Stimulated activated CD8-positive, alpha-beta memory T cell treated with anti-CD3 and anti-CD28 coated beads, Interleukin-12 subunit alpha, Interleukin-12 subunit beta, amount 100 ng/mL, for 24 hours (primary cell): ENCODE measurements around the gene FXYD7.

Source experiments
- DNase-seq: peaks from one replicate; pipeline ENCODE4 v3.0.0-alpha.2; 2020; ENCODE audit errors: extremely low read depth

Gene FXYD7

DNA sequence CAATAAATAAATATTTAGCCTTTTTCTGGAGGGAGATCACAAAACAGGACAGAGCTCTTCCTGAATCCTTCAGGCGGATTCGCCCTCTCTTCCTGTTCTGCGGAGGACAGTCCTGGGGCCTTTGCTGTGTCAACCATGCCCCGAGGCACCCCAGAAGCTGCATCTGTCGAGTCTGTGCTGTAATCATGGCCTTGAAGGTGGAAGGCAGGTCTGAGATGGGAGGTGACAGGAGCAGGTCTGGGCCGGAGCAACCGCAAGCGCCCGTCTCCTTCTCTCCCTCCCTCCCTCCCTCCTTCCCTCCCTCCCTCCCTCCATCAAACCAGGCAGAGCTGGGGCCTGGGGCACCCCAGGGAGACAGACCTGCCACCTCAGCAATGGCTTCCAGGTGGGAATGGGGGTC is 32.1 kb upstream of the FXYD7 start:
- no peak for DNase-seq

DNA sequence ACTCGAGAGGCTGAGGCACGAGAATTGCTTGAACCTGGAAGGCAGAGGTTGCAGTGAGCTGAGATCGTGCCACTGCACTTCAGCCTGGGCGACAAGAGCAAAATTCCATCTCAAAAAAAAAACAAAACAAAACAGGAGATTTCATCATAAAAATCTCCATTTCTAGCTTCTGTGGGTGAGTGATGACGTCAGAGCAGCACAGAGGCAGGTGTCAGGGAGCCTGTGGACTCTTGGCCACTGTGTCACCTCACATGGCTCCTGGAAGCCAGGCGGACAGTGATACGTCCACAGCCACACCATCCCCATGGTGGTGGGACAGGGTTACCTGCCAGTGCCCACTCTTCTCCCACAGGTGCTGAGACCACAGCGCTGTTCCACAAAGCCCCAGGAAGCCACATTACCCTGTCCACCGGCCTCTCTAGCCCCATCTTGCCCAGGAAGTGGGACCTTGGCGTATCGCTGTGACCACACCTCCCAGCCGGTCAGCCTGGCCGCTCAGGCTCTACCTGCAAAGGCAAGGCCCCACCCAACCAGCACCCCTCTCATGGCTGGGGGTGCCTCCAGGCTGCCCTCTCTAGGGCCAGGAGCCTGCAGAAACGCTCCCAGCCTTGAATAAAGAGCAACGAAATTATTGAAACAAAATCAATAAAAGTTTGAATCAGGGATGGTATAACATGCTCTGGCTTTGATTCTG is 29.9 kb upstream of the FXYD7 start:
- no peak for DNase-seq

DNA sequence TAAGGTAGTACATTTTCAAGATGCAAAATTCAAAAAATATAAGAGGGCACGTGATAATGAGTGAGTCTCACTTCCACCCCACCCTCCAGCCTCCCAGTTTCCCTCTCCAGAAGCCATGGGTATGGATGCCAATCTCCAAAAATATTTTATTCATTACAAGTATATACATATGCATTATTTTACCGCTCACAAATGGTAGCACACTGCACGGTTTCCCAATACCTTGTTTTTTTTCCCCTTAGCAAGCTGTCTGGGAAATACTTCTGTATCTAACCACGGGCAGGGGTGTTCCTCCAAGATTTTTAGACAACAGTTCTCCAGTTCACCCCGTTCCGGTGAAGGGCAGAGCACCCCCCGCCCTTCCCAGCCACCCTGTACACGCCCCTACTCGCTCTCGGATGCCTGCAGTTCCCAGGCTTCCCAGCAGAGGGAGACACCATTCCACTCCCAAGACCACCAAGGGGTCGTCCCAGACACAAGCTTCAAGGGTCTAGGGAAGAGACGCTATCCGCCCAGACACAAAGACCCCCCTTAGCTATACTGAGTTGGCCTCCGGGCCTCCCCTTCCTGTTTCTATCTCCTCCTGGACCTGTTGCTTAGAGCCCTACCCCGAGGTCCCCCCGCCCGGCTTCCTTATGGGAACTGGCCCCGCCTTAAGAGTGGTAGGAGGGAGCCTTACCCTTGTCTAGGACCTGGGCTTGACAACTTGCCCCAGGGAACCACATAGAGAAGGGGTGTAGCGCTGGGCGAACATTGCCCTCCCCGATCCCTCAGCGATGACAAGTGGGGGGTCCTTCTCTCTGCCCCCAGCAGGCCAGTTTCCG is 28.5 kb upstream of the FXYD7 start:
- peak; percentile 25 for DNase-seq

GRCh38 chr19:35115177-35115951 is 27.7 kb upstream of the FXYD7 start, which contains the start of gene FXYD3:
Gene FXYD3, plus strand, starts transcription at chr19:35115823. Its CDS starts 3,554 bp downstream, at chr19:35119377.
- no peak for DNase-seq

GRCh38 chr19:35116072-35116801 is 26.8 kb upstream of the FXYD7 start:
- DNase-seq, result no peak

DNA sequence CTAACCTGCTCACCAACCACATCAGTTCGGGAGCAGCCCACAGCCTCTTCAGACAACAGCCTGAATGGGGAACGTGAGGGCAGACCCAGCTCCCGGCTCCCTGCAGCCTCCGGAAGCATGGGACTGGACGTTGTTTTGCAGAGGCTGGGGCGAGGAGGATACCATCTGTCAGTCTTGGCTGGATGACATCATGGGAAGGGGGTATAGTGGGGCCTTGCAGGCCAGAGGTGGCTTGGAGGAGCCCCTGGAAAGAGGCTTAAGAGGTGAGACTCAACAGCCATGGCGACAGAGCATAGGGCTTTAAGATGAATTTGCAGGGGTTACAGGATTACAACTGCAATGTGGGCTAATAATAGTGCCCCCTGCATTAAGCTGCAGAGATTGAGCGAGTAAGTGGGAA is 25.9 kb upstream of the FXYD7 start:
- DNase-seq, result no peak

- no peak for DNase-seq
Measured at GRCh38 chr19:35117799-35118198, 25.3 kb upstream of the FXYD7 start.

GRCh38 chr19:35118268-35119020 is 24.6 kb upstream of the FXYD7 start:
- no peak for DNase-seq

DNA sequence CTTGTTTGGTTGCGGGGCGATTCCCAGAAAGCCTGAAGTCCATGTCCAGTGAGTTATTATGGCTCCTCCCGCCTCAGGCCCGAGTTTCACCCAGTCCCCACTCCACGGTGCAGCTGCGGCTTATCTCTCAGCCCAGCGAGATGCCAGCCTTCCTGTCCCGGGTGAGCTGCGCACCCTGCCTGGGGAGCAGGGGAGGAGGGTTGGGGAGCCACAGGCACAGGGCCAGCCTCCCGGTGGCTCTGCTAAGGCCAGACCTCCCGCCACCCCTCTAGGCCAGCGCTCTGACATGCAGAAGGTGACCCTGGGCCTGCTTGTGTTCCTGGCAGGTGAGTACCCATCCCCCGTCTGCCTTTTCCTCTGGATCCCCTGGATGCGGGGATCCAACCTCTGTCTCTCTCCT is 24.0 kb upstream of the FXYD7 start:
- DNase-seq, result no peak

DNA sequence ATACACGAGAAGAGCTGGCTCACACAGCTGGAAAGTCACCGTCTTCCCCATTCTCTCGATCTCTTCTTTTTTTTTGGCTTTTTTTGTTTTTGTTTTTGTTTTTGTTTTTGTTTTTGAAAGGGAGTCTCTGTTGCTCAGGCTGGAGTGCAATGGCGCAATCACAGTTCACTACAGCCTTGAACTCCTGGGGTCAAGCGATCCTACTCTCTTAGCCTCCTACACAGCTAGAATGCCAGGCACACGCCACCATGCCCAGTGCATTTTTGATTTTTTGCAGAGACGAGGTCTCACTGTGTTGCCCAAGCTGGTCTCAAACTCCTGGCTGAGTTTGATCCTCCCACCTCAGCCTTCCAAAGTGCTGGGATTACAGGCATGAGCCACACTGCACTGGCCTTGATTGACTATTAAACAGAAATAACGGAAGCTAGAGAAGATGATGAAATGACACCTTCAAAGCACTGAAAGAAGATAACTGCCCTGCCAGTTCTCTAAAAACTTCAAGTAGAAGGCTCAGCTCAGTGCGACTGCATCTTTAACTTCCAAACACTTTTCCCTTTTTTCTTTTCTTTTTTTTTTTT is 23.4 kb upstream of the FXYD7 start:
- DNase-seq, result no peak

- no peak for DNase-seq
Measured at GRCh38 chr19:35120492-35120891, 22.6 kb upstream of the FXYD7 start.

GRCh38 chr19:35120898-35121297 is 22.2 kb upstream of the FXYD7 start:
- DNase-seq, result no peak

DNA sequence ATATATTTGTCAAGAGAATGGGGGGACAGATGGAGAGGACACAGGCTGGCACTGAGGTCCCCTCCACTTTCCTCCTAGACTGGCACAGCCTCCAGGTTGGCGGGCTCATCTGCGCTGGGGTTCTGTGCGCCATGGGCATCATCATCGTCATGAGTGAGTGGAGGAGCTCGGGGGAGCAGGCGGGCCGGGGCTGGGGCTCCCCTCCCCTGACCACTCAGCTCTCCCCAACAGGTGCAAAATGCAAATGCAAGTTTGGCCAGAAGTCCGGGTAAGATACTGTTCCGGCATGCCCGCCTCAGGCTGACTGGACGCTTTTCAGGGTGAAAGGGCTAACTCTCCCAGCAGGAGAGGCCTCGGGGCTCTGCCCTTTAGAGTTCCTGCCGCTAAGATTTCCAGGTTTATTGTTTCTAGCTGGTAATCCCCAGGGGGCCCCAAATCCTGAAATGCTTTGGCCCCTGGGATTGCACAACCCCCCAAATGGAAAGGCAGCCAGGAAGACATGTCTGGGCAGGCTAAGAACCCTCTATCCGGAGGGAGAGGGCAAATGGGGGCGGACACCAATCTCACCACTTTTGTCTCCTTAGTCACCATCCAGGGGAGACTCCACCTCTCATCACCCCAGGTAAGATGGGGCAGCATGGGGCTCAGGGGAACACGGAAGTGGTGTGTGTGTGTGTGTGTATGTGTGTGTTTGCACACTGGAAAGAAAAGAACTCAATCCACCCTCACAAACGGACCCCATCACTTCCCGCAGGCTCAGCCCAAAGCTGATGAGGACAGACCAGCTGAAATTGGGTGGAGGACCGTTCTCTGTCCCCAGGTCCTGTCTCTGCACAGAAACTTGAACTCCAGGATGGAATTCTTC is 20.1 kb upstream of the FXYD7 start:
- no peak for DNase-seq

- no peak for DNase-seq
Measured at GRCh38 chr19:35123573-35123972, 19.5 kb upstream of the FXYD7 start.

DNA sequence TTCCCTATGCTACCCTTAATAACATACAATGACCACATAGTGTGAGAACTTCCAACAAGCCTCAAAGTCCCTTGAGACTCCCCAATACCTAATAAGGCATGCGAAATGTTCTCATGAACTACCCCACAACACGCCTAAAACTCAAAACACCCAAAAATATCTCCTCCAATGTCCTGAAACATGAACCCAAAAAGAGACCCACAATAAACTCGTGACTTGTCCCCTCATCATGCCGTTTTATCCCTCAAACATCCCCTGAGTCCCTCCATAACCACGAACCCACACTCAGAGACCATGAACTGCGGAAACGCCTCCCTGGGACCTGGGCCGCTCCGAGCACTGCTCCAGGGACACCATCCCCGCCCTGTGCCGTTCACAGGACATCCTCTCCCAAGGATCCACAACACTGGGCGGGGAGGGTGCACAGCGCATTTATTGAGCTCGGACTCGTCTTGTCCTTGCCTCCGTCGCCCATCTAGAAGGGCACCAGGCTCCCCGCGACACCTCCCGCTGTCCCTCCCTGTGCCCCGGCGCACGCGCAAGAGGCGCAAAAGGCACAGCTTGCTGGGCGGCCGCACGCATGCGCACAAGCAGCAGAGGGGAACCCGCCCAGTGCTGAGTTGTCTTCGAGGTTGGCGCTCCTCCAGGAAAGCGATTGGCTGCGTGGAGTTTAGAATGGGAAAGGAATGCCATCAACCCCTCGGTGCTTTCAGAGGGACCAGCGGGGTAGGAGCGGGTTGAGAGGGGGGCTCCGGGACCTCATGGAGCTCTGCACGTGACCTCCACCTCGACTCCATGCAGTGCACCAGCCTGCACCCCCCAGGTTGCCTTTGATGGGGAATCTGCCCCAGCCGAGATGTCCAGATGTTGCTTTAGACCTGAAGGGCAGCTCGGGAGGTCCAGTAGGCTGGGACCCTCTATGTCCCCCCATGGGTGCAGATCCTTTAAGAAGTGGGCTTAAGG is 18.7 kb upstream of the FXYD7 start:
- peak; percentile 69 for DNase-seq

GRCh38 chr19:35125270-35125717 is 17.8 kb upstream of the FXYD7 start:
- DNase-seq, result no peak

DNA sequence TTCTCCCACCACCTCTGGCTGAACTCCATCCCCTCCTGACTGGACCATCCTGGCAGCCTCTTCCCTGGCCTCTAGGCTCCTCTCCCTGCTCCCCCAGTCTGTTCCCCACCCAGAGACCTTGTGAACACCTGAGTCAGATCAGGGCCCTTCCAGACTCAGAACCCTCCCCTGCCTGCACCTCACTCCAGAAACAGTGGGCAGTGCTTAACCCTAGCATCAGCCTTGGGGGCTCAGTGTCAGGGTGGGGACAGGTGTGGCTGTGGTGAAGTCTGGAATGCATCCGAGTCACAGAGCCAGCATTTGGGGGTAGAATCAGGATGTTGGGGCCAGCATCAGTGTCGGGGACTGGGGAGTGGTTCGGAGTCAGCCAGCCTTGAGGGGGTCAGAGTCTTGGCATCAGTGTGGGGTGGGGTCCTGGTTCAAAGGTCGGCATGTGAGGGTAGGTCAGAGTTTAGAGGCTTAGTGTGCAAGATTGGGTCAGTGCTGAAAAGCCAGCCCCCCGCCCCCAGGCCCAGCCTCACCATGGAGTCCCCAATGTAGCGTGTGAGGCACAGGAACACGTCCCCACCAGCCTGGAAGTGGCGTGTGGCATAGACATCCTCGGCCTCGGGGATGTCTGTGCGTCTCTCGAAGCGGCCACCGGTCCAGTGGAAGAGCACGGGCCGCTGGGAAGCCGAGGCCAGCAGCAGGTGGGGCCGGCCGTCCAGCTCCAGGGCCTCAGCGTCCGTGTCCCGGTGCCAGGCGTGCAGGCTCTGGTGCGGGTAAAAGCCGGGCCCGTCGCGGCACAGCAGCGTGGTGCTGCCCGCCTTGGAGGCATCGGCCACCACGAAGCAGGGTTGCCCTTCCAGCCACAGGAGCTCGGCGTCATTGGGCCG is 17.1 kb upstream of the FXYD7 start:
- no peak for DNase-seq

DNA sequence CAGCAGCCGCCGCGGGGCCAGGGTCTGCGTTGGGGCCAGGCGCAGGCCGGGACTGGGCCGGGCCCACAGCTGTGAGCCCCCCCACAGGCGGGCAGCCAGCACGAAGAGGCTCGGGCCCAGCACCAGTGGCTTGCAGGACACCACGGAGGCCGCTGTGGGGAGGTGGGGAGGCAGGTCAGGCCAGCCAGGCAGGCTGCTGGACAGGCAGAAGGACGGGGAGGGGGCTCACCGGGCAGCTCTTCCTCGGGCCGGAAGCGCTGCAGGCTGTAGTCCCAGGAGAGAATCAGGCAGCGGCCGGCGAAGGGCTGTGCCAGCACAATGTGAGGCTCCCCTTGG is 16.5 kb upstream of the FXYD7 start:
- no peak for DNase-seq
